GM12873 (cell line): Measurements from ENCODE around the gene ATG2A.
A peak's percentile ranks its signal among the peaks of the same experiment; 100 is the strongest.

Experiments used
- TF ChIP-seq, protein P1 (sequence below): IDR thresholded peaks from 2 replicates; pipeline ENCODE4 v1.5.1; 2012; ENCODE audit warnings: low read depth, mild to moderate bottlenecking, moderate library complexity, low read length, control low read depth; ENCODE audit not compliant: insufficient read depth; ENCODE audit errors: missing control alignments

The ATG2A gene

DNA sequence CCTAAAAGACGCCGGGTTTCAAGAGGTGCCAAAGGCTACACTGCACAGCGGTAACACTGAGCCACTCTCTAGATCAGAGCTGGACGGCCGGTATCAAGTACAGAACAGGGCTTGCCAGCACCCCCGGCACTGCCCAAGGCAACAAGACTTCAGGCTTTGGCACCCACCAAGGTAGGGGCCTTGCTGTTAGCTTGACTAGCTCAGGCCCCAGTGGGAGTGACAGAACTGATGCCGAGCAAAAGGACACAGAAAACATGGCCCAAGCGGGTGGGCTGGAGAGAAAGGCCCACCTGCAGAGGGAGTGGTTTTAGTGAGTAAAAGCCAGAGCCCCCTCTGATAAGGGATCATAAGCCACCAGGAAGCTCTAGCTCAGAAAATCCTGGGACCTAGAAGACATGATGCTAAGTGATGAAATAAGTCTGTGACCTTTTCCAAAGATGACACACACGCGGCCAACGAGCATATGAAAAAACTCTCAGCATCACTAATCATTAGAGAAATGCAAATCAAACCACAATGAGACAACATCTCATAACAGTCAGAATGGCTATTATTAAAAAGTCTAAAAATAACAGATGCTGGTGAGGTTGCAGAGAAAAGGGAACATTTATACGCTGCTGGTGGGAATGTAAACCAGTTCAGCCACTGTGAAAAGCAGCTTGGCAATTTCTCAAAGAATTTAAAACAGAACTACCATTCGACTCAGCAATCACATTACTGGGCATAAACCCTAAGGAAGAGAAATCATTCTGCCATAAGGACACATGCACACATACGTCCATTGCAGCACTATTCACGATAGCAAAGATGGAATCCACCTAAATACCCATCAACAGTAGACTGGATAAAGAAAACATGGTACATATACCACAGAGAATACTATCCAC is 51.5 kb downstream of the ATG2A start:
- TF ChIP-seq, protein P1, sequence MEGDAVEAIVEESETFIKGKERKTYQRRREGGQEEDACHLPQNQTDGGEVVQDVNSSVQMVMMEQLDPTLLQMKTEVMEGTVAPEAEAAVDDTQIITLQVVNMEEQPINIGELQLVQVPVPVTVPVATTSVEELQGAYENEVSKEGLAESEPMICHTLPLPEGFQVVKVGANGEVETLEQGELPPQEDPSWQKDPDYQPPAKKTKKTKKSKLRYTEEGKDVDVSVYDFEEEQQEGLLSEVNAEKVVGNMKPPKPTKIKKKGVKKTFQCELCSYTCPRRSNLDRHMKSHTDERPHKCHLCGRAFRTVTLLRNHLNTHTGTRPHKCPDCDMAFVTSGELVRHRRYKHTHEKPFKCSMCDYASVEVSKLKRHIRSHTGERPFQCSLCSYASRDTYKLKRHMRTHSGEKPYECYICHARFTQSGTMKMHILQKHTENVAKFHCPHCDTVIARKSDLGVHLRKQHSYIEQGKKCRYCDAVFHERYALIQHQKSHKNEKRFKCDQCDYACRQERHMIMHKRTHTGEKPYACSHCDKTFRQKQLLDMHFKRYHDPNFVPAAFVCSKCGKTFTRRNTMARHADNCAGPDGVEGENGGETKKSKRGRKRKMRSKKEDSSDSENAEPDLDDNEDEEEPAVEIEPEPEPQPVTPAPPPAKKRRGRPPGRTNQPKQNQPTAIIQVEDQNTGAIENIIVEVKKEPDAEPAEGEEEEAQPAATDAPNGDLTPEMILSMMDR: no peak

DNA sequence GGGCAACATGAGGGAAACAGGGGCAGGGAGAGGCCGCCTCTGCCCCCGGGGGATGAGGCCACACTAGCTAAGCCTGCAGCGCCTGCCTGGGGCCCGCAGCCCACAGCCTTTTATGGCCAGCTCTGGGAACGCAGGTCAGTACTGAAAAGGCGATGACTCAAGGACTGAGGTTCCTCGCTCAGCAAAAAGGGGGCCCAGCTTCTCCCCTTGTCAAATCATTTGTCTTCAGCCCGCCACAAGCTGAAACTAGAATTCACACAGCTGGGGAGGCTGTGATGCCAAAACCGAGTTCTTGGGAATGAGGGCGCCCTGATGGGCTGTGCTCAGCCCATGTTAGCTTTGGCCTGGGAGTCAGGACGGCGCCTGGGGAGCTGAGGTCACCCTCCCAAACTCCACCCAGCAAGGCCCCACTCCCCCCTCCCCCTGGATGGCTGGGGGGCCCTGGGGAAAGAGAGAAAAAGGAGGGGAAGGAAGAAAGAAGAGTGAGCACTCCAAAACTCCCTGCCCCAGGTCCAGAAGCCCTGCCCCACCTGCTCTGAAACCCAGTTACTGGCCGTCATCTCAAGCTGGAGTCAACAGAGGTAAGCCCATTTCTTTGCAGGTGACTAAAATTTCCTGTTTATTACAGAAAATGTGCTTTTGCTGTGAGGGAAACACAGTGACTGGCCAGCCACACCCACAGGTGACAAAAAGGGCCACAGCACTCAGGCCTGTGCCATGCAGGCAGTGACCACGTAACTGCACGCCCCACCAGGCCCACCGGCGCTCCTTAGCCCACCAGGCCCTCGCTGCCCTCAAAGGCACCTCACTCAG is 52.3 kb downstream of the ATG2A start:
- TF ChIP-seq, protein P1: no peak

DNA sequence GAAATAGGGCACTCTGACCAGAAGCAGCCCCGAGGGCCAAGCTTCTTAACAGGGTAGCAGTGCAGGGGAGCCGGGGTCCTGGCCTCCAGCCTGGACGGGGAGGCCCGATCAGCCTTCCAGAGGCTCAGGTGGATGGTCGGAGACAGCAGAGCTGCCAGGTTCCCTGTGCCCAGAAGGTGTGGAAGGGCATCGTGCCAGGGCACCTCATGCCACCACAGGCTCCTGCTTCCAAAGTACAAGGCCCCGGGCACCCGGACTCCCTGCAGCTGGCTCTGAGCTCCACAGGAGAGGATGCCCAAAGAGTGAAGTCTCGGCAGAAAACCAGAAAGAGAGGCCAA is 52.9 kb downstream of the ATG2A start:
- TF ChIP-seq, protein P1: no peak

DNA sequence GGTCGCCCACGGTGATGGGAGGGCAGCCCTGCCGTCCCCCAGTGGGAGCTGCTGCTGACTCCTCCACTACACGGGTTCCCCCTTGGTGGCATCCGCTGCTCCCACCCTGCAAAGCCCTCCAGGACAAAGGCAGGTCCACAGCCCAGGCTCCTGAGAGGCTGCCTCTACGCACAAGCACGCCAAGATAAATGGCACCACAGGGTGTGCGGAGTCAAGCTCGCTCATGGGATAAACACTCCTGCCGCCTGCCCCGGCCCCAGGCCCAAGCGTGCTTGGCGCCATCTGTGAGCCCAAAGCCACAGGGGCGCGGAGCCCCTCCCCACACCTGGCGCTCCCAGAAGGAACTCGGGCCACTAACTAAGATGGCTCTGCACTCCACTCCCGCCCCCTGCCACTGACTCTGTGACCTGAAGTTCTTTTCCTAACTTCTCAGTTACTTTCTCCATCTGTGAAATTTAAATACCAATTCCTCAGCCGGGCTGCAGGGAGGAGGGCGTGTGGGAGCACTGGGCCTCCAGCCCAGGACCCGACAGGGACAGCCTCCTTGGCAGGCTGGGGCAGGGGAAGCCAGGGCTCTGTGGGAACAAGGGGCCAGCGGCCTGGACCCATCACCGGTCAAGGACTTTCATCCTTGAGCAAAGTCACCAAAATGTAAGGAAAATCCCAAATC is 53.5 kb downstream of the ATG2A start:
- TF ChIP-seq, protein P1: no peak

DNA sequence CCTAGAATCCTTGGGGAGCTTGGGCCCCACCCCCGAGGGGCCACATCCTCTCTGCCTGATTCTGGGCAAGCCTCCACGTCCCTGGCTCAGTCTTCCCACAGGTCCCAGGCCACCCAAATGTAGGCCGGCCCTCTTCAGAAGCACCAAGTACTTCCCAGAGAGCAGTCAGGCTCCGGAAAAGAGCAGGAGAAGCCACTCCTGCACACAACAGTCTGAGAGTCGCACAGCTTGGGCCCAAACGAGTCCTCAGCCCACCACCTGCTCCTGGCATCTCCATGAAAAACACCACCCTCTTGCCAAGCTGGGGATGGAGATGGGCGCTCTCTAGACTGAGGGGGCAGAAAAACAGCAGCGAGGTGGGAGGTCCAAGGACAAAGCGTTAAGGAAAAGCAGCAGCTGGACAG is 54.0 kb downstream of the ATG2A start:
- TF ChIP-seq, protein P1: no peak

DNA sequence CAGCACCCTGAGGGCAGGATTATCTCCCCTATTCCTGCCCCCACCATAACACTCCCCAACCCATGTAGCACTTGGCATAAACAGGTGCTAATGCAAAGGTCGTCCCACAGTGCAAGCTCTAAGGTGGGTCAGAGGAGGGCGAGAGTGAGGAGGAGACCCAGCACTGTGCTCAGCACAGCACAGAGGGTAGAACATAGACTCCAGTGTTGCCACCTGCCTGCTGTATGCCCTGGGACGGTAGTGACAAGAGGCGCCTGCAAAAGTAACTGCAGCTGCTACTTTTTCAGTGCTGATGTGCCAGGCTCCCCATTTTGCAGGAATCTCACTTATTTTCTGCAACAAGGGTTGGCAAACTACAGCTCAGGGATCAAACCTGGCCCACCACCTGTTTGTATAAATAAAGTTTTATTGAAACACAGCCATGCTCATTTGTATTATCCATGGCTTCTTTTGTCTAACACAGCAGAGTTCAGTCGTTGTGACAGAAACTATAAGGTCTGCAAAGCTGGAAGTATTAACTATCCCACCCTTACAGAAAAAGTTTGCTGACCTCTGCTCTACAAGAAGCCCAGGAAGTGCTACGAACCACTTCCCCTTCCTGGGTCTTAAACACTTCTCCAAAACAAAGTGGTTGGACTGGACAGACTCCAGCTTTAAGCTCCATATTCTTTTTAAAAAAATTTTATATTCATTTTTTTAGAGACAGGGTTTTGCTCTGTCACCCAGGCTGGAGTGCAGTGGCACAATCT is 55.6 kb downstream of the ATG2A start:
- TF ChIP-seq, protein P1: peak; percentile 21
